Nasal cavity respiratory epithelium epithelial cell of viscerocranial mucosa (primary cell): ENCODE data around the gene DRD2. TPM values are rescaled to one million over a fixed set of nuclear protein-coding genes. Genes with fewer than 3 reads are reported as not detected.

Experiments
- total RNA-seq: library from RNA; depleted of rRNA; stranded (reverse); fragments of >200 nt; gene quantifications from 2 replicates; pipeline ENCODE4 v1.2.3, GENCODE V29; 2014

DRD2 gene
- total RNA-seq, result 0.14 TPM in 1 of 2 replicates, not detected in the other

GRCh38 chr11:113475160-113475761, at the start of gene DRD2:
Gene DRD2, minus strand, starts transcription at chr11:113475398. Its CDS starts 50,747 bp downstream, at chr11:113424651.

GRCh38 chr11:113387605-113388211, 87.5 kb downstream of the DRD2 start, which contains the start of gene ANKK1:
Gene ANKK1, plus strand, starts transcription at chr11:113387779. Its CDS starts 106 bp downstream, at chr11:113387885.

Other genes with a start within 250 kb of the DRD2 start
- gene TTC12, start 160.8 kb downstream of the DRD2 start, total RNA-seq, result 16.7 and 19.1 TPM in 2 replicates
- gene ANKK1, start 87.6 kb downstream of the DRD2 start, total RNA-seq, result 0.68 and 2.3 TPM in 2 replicates
- under 0.01 and 0.14 TPM in 2 replicates for gene TMPRSS5, start 230.9 kb upstream of the DRD2 start, total RNA-seq